Neural cell (in vitro differentiated cells): Measurements from ENCODE around the gene BLOC1S1.

ENCODE experiments used
- CTCF ChIP-seq: fragments of 450-650 bp; IDR thresholded peaks from 2 replicates; pipeline ENCODE4 v1.5.1; 2014; ENCODE audit warnings: antibody characterized with exemption, mild to moderate bottlenecking, moderate library complexity; ENCODE audit not compliant: poor library complexity, severe bottlenecking
- TAF1 ChIP-seq: IDR thresholded peaks from 2 replicates; pipeline ENCODE4 v1.6.1; 2012; ENCODE audit warnings: low read depth

DNA sequence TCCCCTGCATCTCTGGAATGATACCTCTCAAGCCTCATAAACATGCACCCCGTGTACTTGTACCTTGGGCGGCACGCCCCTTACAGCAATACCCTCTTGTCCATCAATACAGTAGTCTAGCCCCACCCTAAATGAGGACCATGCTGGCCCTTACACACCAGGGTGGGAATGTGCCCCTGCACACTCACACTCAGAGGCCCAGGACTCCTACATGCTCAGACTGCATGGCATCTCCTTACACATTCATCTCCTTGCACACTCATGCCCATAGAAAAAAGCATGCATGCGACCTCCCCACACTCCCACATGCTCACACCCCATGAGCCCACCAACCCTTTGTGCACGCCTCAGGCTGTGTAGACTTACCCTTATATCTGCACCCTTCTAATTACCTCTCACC lies 30.2 kb upstream of the BLOC1S1 start:
- TF ChIP-seq CTCF (no peak), TAF1 (no peak)
